H1 (cell line): Measurements from ENCODE around the gene CAMK2D. TPM values are rescaled to one million over a fixed set of nuclear protein-coding genes. Genes with fewer than 3 reads are reported as not detected.

Source experiments
- CBX5 ChIP-seq: fragments of 300-800, 300-1000 bp; sonication (generic); IDR thresholded peaks from 2 replicates; pipeline ENCODE4 v1.7.1; 2016; ENCODE audit warnings: antibody characterized with exemption, low read length, low read depth
- CHD7 ChIP-seq: fragments of 300-600 bp; sonication (generic); IDR thresholded peaks from 2 replicates; pipeline ENCODE4 v1.7.1; 2012; ENCODE audit warnings: low read length, moderate library complexity, mild to moderate bottlenecking, inconsistent platforms; ENCODE audit not compliant: insufficient replicate concordance
- JUN ChIP-seq: IDR thresholded peaks from 2 replicates; pipeline ENCODE4 v1.6.1; 2011; ENCODE audit warnings: low read depth, mild to moderate bottlenecking, improper control_type of control experiment, low read length
- JUND ChIP-seq: IDR thresholded peaks from 2 replicates; pipeline ENCODE4 v1.6.1; 2011; ENCODE audit warnings: mild to moderate bottlenecking, improper control_type of control experiment, low read length
- polyA plus RNA-seq, 7 experiments: library from polyadenylated mRNA; depleted of rRNA in 3 of 7; stranded (reverse) in 5 of 7; unstranded in 2 of 7; fragments of >200 nt in 5 of 7; fragments of 200-250 nt in 2 of 7; gene quantifications; 1 replicate in 5 of 7; 2 replicates in 1 of 7; 4 replicates in 1 of 7; pipeline versions ENCODE4 v1.2.1 to v1.2.3, GENCODE V29; 2011 to 2013; ENCODE audit warnings: missing spikeins in 2 of 7, mixed read lengths in 2 of 7
- total RNA-seq: library from RNA; stranded (reverse); fragmentation: NEBNext Ultra II Directional; extraction: Animal tissue kit (Norgen Biotek cat#: 25700); gene quantifications from 2 replicates; pipeline ENCODE4 v1.2.1, GENCODE V29; 2021

CAMK2D gene
- total and polyA plus RNA-seq, 2 of the 8 experiments (the other 6 are each of a cell fraction or from before 2014, with no cell fraction given), result 3.2 to 7.0 TPM

GRCh38 chr4:113468165-113469022, 293.1 kb downstream of the CAMK2D start (continued):
- TF ChIP-seq CHD7 (peak; percentile 23), CBX5 (no peak), JUN (peak; percentile 47; the same call in 1 of the 2 replicates), JUND (peak; percentile 85)
